DND-41 (cell line): Measurements from ENCODE around the gene CCDC51.

Experiments
- ATAC-seq: fragments of 200-7000 bp; cut with Tn5 transposase; 3 replicates; pipeline ENCODE4 v1.9.1; 2021; ENCODE audit warnings: low read depth; ENCODE audit not compliant: insufficient read depth
- DNase-seq: peaks from one replicate; pipeline ENCODE4 v3.0.0-alpha.2; 2020
- H2AFZ ChIP-seq: 2 replicates; pipeline ENCODE4 v1.6.0; 2012; ENCODE audit warnings: low read depth, low read length
- H3K27ac ChIP-seq: 2 replicates; pipeline ENCODE4 v1.5.1; 2012; ENCODE audit warnings: low read length, inconsistent platforms
- H3K27me3 ChIP-seq: fragments of 200-600 bp; sonication (generic); 2 replicates; pipeline ENCODE4 v1.6.0; 2012; ENCODE audit warnings: low read length, mild to moderate bottlenecking, inconsistent platforms; ENCODE audit not compliant: insufficient read depth, poor library complexity
- H3K36me3 ChIP-seq: 2 replicates; pipeline ENCODE4 v1.5.1; 2012; ENCODE audit warnings: low read length, inconsistent platforms; ENCODE audit not compliant: insufficient read depth
- H3K4me1 ChIP-seq: 2 replicates; pipeline ENCODE4 v1.5.1; 2012; ENCODE audit warnings: mild to moderate bottlenecking, low read length; ENCODE audit not compliant: insufficient read depth
- H3K4me2 ChIP-seq: 2 replicates; pipeline ENCODE4 v1.6.0; 2012; ENCODE audit warnings: mild to moderate bottlenecking, moderate library complexity, low read length, inconsistent platforms; ENCODE audit not compliant: insufficient read depth
- H3K4me3 ChIP-seq, 2 experiments: fragments of 200-600 bp in 1 of 2; shearing (Covaris generic) in 1 of 2; 2 replicates each; pipeline ENCODE4 v1.5.1; 2012 to 2016; ENCODE audit warnings: inconsistent platforms in 2 of 2, low read length in 2 of 2, mild to moderate bottlenecking in 2 of 2, low read depth in 1 of 2, moderate library complexity in 1 of 2
- H3K79me2 ChIP-seq: 2 replicates; pipeline ENCODE4 v1.6.0; 2012; ENCODE audit warnings: low read length, inconsistent platforms; ENCODE audit not compliant: insufficient read depth
- H3K9ac ChIP-seq: 2 replicates; pipeline ENCODE4 v1.6.0; 2012; ENCODE audit warnings: low read depth, mild to moderate bottlenecking, inconsistent platforms, low read length, moderate library complexity
- H3K9me3 ChIP-seq: 2 replicates; pipeline ENCODE4 v1.5.1; 2012; ENCODE audit warnings: low read length, moderate library complexity, mild to moderate bottlenecking, inconsistent platforms; ENCODE audit not compliant: insufficient read depth, severe bottlenecking
- H4K20me1 ChIP-seq: 2 replicates; pipeline ENCODE4 v1.6.0; 2012; ENCODE audit warnings: low read length; ENCODE audit not compliant: insufficient read depth
- CTCF ChIP-seq: IDR thresholded peaks from 2 replicates; pipeline ENCODE4 v1.5.1; 2012; ENCODE audit warnings: borderline replicate concordance, low read length, moderate library complexity, mild to moderate bottlenecking; ENCODE audit not compliant: poor library complexity, severe bottlenecking; ENCODE audit errors: extremely low read depth
- EZH2 ChIP-seq: IDR thresholded peaks from 3 replicates; pipeline ENCODE4 v1.6.1; 2012; ENCODE audit warnings: borderline replicate concordance, low read depth, mild to moderate bottlenecking, moderate library complexity, low read length, inconsistent platforms; ENCODE audit not compliant: severe bottlenecking

Gene CCDC51

DNA sequence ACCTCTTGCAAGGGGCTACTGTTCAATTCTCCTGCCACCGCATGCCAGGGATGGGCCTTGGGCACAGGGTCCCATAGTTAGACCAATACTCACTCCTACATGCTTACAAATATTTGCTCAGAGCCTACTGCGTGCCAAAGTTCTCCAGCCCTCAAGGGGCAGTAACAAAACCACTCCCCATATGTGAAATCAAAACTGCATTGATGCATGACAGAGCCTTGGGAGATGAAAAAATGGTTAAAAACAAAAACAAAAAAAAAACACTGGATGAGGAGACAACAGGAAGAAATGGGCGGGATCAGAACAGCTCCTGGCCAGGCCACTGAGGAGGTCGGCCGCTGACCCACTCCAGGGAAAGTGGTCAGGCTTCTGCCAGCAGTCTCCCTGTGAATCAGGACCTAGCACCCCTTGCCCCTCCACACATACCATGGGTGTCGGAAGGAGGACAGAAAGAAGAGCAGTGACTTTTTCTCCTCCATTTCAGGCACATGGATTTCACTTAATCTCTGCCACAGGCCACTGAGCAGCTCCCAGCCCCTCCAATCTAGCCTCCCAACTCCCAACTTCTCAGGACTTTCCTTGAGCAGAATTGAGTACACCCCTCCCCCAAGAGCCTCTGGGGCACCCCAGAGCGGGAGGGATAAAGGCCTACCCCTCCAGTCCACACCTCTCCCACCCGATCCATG lies 12.8 kb downstream of the CCDC51 start:
- Histone ChIP-seq H3K9ac (no peak overlapping the region), H2AFZ (no peak overlapping the region)

GRCh38 chr3:48426401-48426909 lies 13.5 kb downstream of the CCDC51 start:
- Histone ChIP-seq H3K4me2 (no peak overlapping the region), H3K27ac (no peak overlapping the region), H3K36me3 (no peaks in the 10 kb centered on the region), H4K20me1 (peaks cover 7% of the 10 kb centered on the region), H3K27me3 (peaks cover 19% of the 10 kb centered on the region), H3K9me3 (no peaks in the 10 kb centered on the region), H3K79me2 (no peaks in the 10 kb centered on the region), H3K4me3 (no peak overlapping the region), H3K9ac (no peak overlapping the region), H2AFZ (no peak overlapping the region), H3K4me1 (peaks cover 26% of the 10 kb centered on the region)
- ATAC-seq (no peak), DNase-seq (no peak)
- no peak for TF ChIP-seq CTCF
- TF ChIP-seq EZH2 = no peak

More for the DNA sequence above, 12.8 kb downstream of the CCDC51 start:
- no peak for TF ChIP-seq EZH2
- TF ChIP-seq CTCF = no peak
- ATAC-seq (no peak), DNase-seq (no peak)
- peaks cover 26% of the 10 kb centered on the region for H3K4me1 ChIP-seq
- no peak overlapping the region for H3K4me2 ChIP-seq
- peaks cover 7% of the 10 kb centered on the region for H4K20me1 ChIP-seq
- H3K9me3 ChIP-seq = no peaks in the 10 kb centered on the region
- H3K4me3 ChIP-seq = no peak overlapping the region
- H3K27ac ChIP-seq = no peak overlapping the region
- no peaks in the 10 kb centered on the region for H3K79me2 ChIP-seq
- peaks cover 19% of the 10 kb centered on the region for H3K27me3 ChIP-seq
- H3K36me3 ChIP-seq = peaks cover 3% of the 10 kb centered on the region; the same call in 1 of the 2 replicates

GRCh38 chr3:48425281-48425812 lies 14.6 kb downstream of the CCDC51 start:
- Histone ChIP-seq H3K79me2 (no peaks in the 10 kb centered on the region), H4K20me1 (peaks cover 7% of the 10 kb centered on the region), H2AFZ (no peak overlapping the region), H3K27me3 (peaks cover 19% of the 10 kb centered on the region), H3K36me3 (no peaks in the 10 kb centered on the region), H3K9me3 (no peaks in the 10 kb centered on the region), H3K4me1 (peaks cover 26% of the 10 kb centered on the region), H3K9ac (no peak overlapping the region), H3K27ac (no peak overlapping the region), H3K4me3 (no peak overlapping the region), H3K4me2 (no peak overlapping the region)
- ATAC-seq = no peak
- TF ChIP-seq EZH2 (no peak), CTCF (no peak)
- DNase-seq = no peak
